KBM-7 (cell line): Measurements from ENCODE around the gene ATP6V1C2.
"Not testable (repeated sequence)": the region's sequence is repeated elsewhere in the genome, so short reads cannot be mapped to it uniquely, and the experiment has no call there.

Experiments used
- DNase-seq: peaks from one replicate; pipeline ENCODE4 v3.0.0-alpha.2; 2015
- in situ Hi-C: fragments of 300-500 bp; cut with MboI; formaldehyde crosslinking; loops from 2 replicates; pipeline ENCODE4 v1.14.3; 2020; ENCODE audit warnings: low sequenced_read_pairs, low pct_unique_long_range_greater_than_20kb, mixed read lengths

The ATP6V1C2 gene

DNA sequence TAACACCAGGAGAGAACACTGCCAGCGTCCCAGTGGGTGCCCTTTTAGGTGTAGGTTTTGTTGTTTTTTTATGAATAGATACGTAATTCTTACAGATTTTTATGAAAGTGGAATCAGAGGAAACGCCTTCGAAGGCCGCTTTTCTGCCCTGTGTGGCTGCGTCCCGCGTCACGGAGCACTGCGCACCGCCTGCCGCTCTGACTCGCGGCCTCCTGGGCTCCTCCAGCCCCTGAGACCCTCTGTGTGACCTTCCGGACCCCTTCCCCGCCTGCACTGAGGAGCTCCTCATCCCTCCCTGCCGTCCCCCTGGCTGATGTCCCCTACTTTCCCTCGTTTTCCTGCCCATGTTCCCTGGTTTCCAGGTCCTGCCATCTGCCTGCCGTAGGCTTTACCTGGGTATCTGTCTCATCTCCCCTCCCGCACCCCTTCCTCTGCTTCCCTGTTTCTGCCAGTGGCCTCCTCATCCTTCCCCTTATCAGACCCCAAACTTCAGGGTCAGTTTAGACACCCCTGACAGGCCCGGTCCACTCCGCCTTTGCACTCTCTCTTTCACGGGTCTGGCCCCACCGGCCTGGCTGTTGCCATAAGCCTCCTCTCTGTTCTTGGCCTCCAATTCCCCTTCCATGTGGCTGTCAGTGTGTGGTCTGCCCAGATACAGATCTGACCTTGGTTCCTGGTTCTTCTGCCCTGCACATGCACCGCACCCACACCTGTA, 58.5 kb downstream of the ATP6V1C2 start:
- no peak for DNase-seq
- in situ Hi-C loops = no loop called here

DNA sequence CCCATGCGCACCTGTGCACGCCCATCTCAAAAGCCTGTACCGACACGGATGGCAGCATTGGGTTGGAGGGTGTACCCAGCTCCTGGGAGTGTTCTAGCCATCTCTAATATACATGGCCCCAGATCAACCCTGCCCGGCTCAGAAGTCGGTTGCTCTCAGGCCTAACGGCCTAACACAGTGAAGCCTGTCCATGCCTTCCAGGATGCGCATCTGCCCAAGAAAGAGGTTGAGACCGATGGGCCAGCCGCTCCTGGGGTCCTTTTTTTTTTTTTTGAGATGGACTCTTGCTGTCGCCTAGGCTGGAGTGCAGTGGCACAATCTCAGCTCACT, 59.0 kb downstream of the ATP6V1C2 start:
- in situ Hi-C loops = no loop called here
- DNase-seq = no peak

DNA sequence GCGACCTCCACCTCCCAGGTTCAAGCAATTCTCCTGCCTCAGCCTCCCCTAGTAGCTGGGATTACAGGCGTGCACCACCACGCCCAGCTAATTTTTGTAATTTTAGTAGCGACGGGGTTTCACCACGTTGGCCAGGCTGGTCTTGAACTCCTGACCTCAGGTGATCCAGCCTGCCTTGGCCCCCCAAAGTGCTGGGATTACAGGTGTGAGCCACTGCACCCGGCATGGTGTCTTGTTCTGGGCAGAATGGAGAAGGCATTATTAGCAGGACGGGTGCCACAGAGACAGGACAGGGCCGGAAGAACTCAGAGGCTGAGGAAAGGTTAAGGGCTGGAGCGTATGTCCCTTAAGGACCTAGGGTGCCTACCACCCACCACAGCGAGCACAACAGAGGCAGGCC, 59.4 kb downstream of the ATP6V1C2 start:
- in situ Hi-C loops, DNase-seq: not testable (repeated sequence)

DNA sequence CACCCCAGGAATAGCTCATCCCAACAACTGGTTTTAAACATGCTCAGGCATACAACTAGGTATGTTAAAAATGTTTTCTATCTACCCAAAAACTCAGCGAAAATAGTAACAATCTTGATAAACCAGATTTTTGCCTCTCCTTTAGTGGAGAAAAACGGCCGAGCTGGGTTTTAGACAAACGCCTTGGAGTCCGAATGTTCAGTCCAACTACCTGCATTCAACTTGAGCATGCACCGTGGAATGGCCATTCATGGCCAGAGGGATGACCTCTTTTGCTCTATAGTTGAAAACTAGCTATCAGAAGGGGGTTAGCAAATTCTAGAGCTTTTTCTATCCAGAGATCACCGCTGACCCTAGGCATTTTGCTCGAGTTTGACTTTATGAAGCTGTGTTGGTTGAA, 60.3 kb downstream of the ATP6V1C2 start:
- DNase-seq = no peak
- in situ Hi-C loops = no loop called here

DNA sequence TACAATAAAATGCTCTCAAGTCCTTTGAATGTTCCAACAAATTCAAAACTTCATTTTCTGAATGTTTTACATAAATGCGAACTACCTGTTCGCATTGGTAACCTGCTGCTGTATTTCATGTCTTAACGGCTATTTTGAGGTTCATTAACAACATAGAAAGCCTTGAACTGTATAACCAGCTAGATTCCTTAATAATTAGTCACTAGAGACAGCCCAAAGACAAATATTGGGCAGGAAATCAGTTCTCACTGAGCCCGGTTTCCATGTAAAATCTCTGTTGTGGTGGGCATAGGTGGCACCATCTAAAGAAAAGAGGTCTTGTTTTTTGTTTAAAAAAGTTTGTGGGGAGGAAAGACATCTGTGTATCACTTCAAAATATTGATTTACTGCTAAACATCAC, 62.0 kb downstream of the ATP6V1C2 start:
- in situ Hi-C loops = no loop called here
- DNase-seq = no peak

DNA sequence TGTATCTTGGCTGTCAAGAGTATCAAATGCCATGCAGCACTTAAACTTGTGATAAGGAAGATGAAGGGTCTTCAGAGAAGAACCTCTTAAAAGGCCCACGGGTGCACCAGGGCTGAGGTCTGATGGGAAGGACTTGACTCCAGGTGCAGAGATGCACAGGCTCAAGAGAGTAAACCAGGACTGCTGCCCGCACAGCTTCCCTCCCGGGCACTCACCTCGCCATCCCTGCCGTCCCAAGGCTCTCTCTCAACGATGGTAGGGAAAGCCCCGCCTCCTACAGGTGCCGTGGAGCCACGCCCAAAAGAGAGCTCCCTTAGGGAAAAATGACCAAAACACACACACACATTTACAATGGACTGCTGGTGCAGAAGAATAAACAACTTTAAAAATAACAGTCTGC, 63.3 kb downstream of the ATP6V1C2 start:
- in situ Hi-C loops = no loop called here
- no peak for DNase-seq

DNA sequence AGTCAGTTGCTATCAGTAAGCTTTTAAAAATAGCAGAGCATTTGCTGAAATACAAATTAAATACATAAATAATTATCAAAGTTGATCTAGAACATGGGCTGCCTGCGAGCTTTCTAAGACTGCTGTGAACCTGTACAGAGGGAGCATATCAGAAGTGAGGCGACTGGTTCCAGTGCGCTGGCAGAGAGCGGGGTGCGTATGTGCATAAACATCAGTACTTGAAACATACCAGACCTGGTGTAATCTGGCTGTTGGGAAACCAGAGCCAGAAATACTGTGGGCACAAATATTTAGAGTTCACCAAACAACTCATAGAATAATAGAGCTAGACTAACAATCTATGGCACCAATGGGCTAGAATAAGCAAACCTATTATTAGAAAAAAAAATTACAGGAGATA, 63.8 kb downstream of the ATP6V1C2 start:
- in situ Hi-C loops = no loop called here
- DNase-seq = no peak

DNA sequence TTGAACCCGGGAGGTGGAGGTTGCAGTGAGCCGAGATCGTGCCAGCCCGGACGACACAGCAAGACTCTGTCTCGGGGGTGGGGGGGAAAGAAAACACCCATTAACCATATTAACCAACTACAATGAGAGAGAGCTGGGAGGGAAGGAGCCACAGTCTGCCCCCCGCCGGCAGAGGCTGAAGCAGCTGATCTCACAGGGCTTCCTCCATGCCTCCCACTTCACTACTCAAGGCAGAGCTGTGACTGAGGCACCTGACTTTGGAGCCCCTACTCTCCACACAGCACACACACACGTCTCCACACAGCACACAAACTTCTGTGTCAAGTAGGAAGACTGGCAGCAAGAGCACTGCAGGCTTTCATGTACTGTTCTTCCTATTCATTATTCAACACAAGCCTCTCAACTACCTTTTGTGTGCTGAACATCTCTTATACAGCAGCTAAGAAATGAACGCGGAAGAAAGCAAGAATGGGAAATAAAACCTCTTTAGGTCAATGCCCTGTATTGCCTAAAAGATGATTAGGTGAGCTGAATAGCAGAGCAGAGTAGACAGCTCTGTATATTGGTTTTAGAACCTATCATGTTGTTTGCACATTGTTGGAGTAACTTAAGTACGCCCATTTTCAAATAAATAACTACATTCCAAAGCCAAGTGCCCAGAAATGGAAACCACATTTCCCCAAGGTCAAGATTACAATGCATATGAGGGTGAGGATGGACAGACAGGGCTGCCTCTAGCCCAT, 65.0 kb downstream of the ATP6V1C2 start:
- no peak for DNase-seq
- in situ Hi-C loops = no loop called here

DNA sequence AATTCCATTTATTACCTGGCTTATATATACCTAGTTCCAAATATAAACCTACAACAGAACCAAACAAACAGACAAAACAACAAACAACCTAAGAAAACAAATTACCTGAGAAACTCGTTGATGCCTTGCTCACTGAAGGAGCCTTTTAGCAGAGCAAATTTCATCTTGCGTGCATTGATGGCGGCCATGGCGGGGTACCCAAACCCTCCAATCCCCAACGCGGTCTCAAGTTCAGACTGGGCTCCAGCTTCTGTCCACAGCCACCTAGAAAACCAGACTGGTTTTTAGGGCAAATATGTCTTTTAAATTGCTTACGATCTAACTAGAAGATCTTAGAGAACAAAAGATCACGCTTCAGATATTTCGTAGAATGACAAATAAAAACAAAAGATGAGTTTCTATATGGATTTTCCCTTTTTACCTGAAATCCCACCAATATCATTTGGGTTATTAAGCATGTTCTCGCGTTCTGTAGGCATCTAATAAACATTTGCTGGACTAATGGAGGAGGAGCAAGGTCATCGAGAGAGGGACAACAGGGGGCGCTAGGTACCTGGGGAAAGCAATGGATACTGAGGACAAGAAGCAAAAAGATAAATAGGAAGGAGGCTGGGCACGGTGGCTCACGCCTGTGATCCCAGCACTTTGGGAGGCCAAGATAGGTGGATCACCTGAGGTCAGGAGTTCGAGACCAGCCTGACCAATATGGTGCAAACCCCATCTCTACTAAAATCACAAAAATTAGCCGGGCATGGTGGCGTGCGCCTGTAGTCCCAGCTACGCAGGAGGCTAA, 65.9 kb downstream of the ATP6V1C2 start:
- in situ Hi-C loops = no loop called here
- peak; percentile 60 for DNase-seq

DNA sequence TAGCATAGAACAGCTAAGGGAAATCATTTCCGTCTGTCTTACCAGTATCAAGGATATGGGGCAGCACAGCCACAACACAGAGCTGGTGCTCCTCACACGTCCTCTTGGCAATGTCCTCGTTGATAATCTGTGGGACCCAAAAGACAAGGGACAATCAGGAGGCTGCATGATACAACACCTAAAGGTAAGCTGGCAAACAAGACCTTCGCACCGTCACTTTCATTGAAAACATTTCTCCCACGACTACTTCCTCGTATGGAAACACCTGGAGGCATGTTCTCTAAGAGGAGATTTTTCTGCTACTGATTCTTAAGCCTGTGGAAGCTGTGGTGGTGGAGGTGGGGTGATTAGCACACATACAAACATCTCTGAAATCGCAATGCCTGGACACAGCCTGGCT, 67.4 kb downstream of the ATP6V1C2 start:
- DNase-seq = no peak
- in situ Hi-C loops = no loop called here

DNA sequence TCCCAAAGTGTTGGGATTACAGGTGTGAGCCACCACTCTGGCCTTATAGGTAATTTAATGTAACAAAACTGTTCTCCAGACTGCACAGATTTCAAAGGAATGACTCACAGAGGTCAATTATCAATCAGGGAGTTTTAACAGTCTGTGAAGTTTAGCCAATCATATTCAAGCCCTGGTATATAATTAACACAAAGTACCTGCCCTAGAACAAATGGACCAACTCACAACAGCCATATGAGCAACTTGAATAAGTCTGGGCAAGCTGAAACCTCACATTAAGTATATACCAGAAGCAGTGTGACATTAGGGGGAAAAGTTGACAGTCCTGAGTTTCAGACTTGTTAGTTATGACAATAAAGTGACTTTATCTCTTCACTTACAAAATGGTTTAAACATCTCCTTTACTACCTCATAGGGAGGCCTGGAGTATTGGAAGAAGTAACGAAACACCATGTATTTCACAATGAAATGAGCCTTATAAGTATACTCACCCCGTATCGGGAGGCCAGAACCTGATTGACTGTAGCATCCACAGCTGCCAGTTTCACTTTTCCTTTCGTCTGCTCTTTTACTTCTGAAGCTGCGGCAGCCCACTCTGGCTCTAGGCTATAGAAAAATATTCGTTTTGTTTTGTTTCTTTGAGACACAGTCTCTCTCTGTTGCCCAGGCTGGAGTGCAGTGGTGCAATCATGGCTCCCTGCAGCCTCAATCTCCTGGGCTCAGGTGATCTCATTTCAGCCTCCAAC, 69.0 kb downstream of the ATP6V1C2 start:
- no peak for DNase-seq
- in situ Hi-C loops = no loop called here

DNA sequence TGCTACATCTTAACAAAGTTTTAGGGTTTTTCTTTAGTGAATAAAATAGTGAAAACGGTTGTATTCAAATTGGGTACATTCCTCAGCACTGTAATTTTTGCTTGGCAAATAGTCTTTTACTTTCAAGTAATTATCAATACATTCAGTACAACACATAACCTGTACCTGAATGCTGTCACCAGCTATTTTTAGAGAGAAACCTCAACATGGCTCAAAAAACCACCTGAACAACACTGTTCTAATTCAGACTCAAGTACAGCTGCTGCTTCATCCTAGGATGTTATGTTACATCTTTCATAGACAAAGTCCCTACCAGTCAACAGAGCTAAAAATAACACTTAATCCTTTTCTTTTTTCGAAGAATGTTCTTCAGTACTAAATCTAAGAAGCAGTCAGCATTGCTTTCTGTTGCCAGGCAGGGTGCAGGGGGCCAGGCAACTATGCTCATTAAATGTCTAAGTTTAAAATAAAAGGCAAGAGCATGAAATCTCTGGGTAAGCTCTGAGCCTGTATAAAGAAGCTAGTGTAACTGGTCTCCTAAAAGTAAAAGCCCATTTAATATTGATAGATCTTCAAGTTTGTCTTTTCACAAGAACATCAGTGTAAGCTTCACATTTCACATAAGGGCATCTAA, 70.7 kb downstream of the ATP6V1C2 start:
- no peak for DNase-seq
- in situ Hi-C loops = no loop called here

DNA sequence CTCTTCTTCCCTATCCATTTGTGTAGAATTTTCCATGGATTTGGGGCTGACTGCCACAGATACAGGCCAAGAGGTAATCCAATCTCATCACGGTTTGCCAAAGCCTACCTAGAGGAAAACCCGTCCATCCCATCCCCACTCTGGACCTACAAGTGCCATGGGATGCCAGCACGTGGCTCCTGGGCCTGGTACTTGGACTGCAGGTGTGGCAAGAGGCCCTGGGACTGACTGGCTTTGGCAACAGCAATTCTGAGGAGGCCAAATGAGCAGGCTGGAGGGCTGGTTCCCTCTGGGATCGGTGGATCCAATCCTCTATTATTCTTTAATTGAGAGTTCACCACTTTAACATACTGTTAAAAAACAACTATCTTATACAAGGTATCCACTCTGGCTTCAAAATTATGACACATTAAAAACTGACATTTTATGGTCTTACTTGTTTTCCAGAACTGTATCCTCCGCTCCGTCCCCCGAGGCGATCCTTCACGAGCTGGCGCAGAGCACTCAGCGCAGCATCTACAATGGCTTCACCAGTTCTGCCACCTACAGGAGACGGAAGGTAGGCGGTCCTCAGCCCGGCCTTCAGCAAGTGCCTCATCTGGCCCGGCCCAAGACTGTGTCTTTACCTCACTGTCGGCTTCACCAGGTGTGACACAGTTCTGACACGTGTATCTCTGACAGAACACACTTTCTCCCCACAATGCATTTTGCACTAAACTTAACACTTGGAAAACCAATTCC, 71.4 kb downstream of the ATP6V1C2 start:
- in situ Hi-C loops = no loop called here
- DNase-seq = no peak

DNA sequence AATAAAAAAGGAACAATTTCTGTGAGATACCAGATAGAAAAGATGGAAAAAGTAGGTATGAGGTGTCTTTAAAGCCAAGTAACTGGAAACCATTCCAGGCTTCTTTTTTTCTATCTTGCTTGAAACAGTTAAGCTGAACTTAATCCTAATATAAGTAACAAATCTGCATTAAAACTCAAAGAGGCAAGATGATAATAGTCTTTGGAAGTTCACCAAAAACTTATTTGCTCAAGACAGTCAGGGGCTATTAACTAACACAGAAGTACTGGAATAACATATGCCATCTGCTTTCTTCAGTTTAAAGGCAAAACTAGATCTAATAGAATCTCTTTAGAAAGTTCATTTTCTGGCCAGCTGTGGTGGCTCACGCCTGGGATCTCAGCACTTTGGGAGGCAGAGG, 72.4 kb downstream of the ATP6V1C2 start:
- in situ Hi-C loops = no loop called here
- no peak for DNase-seq

DNA sequence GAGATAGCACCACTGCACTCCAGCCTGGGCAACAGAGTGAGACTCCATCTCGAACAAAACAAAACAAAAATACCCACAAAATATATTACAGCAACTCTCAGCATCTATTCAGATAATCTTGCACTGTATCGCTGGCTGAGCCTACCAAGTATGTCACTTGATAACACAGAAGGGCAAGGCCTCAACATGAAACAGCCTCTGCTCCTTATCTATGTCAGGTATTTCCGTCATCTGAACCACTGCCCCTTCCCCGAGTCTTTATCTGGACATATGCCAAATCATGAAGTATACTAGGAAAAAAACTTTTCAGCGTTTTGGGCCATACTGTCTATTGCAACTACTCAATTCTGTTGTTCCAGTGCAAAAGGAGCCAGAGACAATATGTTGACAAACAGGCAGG, 73.4 kb downstream of the ATP6V1C2 start:
- DNase-seq = no peak
- in situ Hi-C loops = no loop called here

DNA sequence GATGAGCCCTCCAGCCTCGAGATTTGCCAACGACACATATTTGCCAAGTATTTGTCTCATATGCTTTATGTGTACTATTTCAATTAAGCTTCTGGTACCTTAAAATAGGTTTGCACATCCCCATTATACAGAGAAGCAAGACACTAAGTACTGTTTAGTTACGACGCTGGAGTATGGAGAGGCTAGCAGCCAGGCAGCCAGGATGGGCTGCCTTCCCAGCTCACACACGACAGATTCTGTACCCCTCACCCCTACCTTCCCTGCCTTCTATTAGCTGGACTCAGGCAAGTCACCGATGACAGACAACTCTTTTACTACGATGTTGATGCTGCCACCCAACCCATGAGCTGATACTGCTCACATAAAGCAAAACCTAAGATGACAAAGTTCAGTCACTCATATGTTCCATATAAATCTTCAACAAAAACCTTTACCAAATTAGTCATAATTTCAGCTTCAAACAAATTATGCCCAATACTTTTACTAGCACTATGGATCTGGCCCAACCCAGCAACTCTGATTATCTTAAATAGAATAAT, 74.1 kb downstream of the ATP6V1C2 start:
- DNase-seq = no peak

DNA sequence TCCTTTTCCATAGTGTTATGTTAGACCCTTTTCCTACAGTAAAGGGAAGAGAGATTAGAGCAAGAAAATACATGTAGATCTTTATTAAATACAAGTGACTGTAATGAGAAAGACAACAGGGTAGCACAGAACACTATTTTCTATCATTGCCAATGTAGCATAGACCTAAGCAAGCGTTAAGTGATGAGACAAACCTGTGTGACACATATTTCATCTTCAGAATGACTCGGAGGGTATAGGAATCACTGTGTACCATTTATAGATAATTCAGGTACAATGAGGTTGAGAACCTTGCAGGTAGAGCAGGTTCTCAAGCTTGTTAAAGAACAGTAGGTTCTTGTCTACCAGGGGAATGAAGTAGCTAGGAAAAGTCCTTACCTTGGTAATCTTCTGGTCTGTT, 75.3 kb downstream of the ATP6V1C2 start:
- DNase-seq = no peak
- in situ Hi-C loops = no loop called here

More for the DNA sequence above, 74.1 kb downstream of the ATP6V1C2 start:
- in situ Hi-C loops = no loop called here

DNA sequence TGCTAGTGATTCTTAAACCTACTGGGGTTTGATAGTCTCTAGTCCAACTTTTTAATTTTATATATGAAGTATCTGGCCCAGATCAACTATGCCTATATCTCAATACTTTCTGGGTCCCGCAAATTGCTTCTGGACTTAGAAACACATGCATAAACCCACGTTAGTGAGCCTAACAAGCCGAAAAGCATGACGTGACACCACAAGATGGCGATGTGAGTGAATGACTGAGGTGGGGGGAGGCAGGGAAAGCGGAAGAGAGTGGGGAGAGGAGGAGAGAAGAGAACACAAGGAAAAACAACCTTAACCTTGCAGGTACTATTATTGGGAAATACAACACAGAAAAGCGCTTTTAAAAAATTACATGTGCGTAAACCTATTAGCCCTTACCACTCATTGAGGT, 77.4 kb downstream of the ATP6V1C2 start:
- DNase-seq = no peak
- in situ Hi-C loops = no loop called here
